DMS153 (cell line): ENCODE measurements around the gene SERP2.

ENCODE experiments used
- DNase-seq: peaks from one replicate; lab custom pipeline; 2025; lab: John Stamatoyannopoulos, UW

Gene SERP2

GRCh38 chr13:44359983-44360375 lies 13.6 kb upstream of the SERP2 start:
- no peak for DNase-seq

- DNase-seq: no peak
These were observed 11.1 kb upstream of the SERP2 start for GRCh38 chr13:44362394-44363040.

- DNase-seq: no peak
These were observed 9.8 kb upstream of the SERP2 start for GRCh38 chr13:44363631-44364344.

GRCh38 chr13:44364345-44365000 lies 9.2 kb upstream of the SERP2 start:
- DNase-seq: no peak

GRCh38 chr13:44365008-44365407 lies 8.6 kb upstream of the SERP2 start:
- no peak for DNase-seq

GRCh38 chr13:44365899-44366298 lies 7.7 kb upstream of the SERP2 start:
- DNase-seq: no peak

- no peak for DNase-seq
These were observed 5.5 kb upstream of the SERP2 start for GRCh38 chr13:44368062-44368591.

- DNase-seq: peak; percentile 53
These were observed 4.8 kb upstream of the SERP2 start for GRCh38 chr13:44368599-44369368.

- no peak for DNase-seq
These were observed 2.2 kb upstream of the SERP2 start for GRCh38 chr13:44371421-44371820.

- DNase-seq: no peak
These were observed 400 bp upstream of the SERP2 start for GRCh38 chr13:44373247-44373600.

GRCh38 chr13:44374348-44374712 lies 706 bp downstream of the SERP2 start:
- DNase-seq: no peak

GRCh38 chr13:44378277-44378676 lies 4.7 kb downstream of the SERP2 start:
- DNase-seq: no peak

GRCh38 chr13:44379885-44380284 lies 6.3 kb downstream of the SERP2 start:
- DNase-seq: no peak

- DNase-seq: no peak
These were observed 7.0 kb downstream of the SERP2 start for GRCh38 chr13:44380404-44381165.

- no peak for DNase-seq
These were observed 9.1 kb downstream of the SERP2 start for GRCh38 chr13:44382635-44383145.

GRCh38 chr13:44383945-44384344 lies 10.3 kb downstream of the SERP2 start:
- DNase-seq: no peak

GRCh38 chr13:44384778-44385177 lies 11.2 kb downstream of the SERP2 start:
- DNase-seq: no peak

GRCh38 chr13:44385401-44385800 lies 11.8 kb downstream of the SERP2 start:
- DNase-seq: no peak

- no peak for DNase-seq
These were observed 12.2 kb downstream of the SERP2 start for GRCh38 chr13:44385847-44386246.

- DNase-seq: no peak
These were observed 13.4 kb downstream of the SERP2 start for GRCh38 chr13:44386913-44387556.
